NCI-H128 (cell line): ENCODE measurements around the gene SOS2.
A peak's percentile ranks its signal among the peaks of the same experiment; 100 is the strongest.

Source experiments
- DNase-seq: peaks from one replicate; lab custom pipeline; 2025; ENCODE audit not compliant: unreplicated experiment; lab: John Stamatoyannopoulos, UW

SOS2 gene

DNA sequence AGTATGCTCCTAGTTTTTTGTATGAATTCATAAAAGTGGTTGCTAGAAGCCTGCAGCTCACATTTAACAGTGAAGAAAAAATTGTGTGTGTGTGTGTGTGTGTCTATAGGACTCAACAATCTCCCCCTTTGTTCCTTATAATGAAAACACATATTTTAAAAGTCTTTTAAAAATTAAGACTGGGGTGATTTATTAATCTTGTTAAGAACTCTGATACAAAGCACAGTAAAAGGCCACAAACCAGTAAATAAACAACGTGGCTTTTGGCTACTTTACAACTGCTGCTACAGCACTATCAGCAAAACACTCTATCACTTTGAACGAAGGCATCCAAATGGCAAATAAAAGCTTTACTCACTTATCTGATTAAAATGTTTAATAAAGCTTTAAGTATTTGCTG is 114.4 kb downstream of the SOS2 start:
- no peak for DNase-seq

DNA sequence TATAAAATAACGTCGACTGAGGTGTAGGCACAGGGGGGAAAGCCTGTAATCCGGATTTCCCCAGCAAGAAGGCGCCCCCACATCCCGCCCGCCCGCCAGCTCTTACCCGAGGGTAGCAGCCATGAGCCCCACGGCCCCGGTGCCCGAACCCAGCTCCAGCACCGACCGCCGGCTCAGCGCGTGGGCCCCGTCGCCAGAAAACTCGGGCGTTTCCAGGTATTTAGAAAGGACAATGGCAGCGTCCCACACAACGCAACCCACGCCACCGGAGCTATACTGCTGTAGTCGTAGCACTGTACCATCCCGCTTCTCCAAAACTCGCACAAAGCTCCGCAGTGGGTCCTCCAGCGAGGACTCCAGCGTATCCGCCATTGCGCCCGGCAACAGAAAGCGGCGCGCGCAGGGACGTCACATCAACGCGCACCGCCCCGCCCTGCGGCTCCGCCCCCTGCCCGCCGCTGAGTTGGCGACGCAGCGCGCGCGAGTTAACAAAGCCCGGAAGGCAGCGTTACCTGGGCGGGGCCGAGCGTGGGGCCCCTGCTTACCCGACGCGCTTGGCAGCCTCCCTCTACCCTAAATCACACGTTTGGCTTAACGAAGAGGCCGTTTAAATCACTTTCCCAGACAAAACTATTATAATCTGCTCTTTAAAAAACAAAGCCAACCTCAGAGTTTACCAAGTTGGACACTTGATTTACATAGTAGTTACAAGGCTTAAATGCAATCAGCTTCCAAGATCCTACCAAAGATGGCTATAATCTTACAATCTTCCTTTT is 115.0 kb downstream of the SOS2 start, which contains the start of gene VCPKMT:
VCPKMT (minus strand) TSS at position 392 of the 776 bp plus-strand sequence; CDS start at position 372, 20 bp downstream.
- DNase-seq: peak; percentile 91

DNA sequence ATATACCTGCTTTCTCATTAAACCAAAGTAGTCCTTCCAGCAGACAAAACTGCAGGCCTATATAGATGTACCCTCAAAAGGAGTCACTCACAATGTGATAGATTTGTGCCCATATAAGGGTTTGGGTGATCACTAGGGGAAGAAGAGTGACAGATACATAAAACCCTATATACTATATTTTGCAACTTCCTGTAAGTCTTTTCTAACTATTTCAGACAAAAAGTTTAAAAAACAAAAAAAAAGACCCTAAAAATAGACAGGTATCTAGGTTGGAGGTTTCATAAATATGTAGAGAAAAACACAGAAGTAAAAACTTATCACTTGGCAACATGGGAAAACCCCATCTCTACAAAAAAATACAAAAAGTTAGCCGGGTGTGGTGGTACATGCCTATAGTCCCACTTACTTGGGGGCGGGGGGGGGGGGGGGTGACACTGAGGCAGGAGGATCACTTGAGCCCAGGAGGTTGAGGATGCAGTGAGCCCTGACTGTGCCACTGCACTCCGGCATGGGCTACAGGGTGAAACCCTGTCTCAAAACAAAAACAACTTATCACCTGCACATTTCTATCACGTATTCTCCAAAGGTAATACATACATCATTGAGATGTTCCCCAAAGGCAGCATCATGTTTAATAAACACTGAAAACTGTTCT is 117.9 kb downstream of the SOS2 start:
- DNase-seq: no peak

DNA sequence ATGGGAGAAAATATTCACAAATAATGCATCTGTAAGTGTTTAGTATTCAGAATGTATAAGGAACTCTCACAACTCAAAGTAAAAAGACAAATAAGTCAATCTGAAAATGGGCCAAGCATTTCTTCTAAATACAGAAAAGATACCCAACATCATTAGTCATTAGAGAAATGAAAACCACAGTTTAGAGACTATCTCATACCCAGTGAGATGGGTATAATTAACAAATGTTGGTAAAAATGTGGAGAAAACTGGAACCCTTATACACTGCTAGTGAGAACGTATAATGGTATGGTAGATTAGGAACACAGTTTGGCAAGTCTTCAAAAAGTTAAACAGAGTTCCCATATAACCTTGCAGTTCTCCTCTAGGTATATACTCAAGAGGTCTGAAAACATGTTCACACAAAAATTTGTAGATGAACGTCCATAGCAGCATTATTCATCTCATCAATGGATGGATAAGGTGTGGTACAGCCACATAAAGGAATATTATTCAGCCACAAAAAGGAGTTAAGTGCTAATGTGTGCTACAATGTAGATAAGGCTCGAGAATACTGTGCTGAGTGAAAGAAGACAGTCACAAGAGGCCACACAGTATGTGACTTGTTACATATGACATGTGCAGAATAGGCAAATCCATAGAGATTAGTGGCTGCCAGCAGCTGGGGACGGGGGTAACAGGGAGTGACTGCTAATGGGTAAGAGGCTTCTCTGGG is 120.9 kb downstream of the SOS2 start:
- no peak for DNase-seq

DNA sequence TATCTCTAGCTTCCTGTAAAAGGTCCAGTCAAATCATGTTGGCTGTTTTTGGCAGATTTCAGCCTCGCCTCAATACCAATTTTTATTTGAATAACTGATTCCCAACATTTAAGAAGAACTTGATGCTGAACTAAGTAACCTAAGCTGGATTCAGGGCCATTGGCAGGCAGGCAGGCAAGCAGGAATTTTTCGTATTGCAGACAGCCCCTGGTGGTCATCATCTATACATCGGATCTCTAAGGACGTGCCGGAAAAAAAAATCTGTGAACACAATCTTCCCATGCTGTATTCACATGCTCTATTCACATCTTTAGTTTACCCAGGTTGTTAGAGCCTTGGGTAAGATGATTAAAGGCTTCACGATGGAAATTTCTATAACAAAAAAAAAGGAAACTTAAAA is 122.0 kb downstream of the SOS2 start:
- DNase-seq: no peak

DNA sequence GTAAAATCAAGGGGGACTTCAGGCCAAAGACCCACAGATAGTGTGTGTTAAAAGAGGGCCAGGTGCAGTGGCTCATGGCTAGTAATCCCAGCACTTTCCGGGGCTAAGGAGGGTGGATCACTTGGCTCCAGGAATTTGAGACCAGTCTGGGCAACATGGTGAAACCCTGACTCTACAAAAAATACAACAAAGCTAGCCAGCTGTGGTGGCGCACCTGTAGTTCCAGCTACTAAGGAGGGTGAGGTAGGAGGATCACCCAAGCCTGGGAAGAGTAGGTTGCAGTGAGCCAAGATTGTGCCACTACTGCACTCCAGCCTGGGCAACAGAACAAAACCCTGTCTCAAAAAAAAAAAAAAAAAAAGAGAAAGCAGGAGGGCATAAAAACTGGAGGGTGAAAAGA is 123.5 kb downstream of the SOS2 start:
- DNase-seq: no peak

DNA sequence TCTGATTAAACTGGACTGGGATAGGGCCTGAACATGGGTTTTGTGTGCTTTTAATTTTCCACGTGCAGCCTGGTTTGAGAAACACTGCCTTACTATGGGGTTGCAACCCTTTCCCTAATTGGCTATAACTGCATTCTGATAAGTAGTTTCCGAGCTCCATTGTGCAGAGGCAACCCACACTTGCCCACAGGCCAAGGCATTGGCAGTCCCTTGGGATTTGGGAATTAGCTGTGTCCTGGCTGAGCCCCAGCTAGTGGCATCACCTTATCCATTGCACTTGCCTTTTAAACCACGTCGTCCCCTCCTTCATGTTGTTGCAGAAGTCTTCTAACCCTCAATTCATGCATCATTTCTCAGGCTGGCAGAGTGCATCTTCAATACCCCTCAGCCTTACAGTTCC is 125.2 kb downstream of the SOS2 start:
- DNase-seq: no peak

DNA sequence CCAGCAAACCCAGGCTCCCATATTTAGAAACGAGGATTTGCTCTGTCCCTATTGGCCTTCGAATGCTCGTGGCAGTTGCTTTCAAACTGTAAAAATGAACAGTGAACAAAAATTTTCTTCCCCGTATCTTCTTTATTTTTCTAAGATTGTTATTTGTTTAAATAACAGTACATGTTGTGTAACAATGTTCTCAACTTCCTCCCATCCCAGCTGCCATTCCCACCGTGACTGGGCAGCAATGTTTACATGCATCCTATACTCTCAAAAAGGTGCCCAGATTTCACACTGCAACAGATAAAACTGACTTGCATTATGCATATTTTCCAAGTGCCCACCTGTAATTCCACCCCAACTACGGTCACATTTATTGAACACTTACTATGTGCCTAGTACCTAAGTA is 127.8 kb downstream of the SOS2 start:
- DNase-seq: no peak

DNA sequence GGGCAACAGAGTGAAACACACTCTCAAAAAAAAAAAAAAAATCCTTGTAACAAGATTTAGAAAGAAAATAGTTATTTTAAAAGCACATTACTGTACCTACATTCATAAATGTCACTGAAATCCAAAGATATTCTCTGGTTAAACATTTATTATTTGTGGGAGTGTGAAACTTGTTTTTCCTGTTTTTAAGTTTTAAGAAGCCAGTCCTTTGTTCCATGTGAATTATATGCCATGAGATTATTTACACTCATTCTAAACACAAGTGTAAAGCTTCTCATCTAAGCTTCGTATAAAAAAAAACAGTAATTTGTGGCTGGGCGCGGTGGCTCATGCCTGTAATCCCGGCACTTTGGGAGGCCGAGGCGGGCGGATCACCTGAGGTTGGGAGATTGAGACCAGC is 130.0 kb downstream of the SOS2 start:
- no peak for DNase-seq

DNA sequence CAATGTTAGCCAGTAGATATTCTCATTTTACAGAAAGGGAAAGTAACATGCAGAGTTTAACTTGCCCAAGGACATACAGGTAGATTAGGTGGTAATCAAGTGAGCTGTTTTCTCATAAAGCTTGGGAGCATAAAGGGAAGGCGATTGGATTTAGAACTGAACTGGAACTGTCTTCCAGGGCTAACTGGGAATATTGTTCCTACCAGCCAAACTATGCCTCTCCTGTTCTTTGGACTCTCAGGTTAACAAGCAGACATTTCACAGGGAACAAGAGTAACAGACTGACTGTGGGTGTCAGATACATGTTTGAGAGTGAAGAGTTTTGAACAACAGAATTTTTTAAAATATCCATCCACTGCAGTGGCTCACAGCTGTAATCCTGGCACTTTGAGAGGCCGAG is 130.6 kb downstream of the SOS2 start:
- no peak for DNase-seq

DNA sequence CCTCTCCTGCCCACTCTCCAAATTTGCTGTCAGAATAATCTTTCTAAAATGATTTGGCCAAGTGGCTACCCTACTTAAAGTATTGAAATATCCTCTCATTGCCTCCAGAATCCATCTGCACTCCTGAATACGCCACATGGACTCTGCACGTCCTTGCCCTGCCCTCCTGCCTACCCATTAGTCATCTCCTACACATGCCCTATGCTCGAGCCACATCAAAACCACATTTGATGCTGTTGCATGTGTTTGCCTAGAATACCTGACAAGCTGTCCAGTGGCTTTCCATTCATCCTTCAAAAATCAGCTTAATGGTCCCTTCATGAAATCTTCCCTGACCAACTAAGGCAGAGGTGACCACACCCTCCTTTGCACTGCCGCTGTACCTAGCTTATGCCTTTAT is 132.0 kb downstream of the SOS2 start:
- DNase-seq: no peak

DNA sequence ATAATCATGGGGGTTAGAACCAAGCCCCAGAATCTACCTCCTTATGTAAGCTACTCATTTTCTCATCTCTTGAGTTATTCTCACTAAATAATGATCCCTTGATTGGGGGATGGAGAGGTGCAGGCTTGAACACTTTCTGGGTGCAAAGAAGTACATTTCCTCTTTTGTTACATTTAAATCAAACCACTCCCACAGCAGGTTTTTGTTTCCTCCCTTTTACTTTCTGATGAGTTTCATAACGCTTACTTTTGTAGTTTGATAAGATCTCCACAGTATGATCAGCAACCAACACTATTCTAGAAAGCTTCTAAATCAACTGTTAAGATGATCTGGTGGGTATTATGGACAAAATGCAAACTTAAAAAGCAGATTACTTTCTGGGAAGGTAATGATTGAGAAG is 135.5 kb downstream of the SOS2 start:
- no peak for DNase-seq

DNA sequence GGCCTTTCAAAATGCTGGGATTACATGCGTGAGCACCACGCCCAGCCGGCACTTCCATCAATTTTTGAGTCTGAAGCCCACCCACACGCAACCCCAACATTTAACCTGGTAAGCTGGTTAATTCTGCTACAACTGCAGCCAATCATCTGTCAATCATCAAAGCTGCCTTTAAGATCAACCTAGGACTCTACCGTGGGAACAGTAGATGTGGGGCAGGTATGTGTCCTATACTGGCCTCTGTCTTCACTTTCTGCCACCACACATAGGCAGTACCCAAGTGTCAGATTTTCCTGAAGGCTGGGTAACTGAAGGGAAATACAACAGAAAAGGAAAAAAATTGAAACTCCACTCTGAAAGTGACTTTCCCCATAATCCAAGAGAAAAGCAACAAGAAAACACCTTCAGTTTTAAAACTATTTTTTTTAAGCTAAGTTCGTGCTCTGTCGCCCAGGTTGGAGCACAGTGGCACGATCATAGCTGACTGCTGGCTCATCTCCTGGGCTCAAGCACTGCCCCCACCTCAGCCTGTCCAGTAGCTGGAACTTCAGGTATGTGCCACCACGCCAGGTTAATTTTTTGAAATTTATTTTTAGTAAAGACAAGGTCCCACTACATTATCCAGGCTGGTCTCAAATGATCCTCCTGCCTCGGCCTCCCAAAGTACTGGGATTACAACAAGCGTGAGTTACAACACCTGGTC is 137.2 kb downstream of the SOS2 start:
- no peak for DNase-seq

DNA sequence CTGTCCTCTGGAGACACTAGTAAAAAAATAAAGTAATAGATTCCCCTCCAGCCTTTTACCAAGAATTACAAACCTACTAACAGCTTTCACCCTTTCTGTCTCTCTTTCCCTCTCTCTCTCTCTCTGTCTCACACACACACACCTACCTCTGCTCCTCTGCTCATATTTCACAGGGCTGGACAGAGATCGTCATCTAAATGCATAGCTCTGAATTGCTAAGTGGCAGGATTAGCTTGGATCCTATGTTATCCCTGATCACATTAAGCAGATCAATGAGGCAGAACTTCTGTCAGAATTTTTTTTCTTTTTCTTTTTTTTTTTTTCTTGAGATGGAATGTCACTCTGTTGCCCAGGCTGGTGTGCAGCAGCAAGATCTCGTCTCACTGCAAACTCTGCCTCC is 137.9 kb downstream of the SOS2 start:
- DNase-seq: no peak

DNA sequence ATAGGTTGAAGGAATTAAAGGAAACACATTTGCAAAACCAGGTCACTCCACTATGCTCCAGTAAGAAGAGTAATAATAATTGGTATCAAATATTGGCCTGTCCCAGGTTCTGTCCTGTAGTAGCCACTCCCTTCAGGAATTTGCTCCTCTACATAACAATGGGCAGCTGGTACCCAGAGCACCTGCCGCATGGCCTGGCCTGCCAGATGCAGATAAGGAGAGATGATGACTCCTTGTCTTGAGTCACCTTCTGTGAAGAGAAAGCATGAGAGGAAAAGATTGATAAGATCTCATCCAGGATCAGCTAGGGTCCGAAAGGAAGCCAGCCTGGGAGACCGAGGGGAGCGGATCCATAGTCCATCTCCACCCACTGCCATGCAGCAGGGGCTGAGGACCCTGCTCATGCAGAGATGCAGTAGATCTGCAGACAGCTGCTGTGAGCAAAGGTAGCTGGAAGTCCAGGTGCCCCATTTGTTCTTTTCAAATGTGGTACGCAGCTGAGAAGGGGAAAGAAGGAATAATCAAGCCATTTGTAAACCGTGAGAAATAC is 139.3 kb downstream of the SOS2 start:
- no peak for DNase-seq

DNA sequence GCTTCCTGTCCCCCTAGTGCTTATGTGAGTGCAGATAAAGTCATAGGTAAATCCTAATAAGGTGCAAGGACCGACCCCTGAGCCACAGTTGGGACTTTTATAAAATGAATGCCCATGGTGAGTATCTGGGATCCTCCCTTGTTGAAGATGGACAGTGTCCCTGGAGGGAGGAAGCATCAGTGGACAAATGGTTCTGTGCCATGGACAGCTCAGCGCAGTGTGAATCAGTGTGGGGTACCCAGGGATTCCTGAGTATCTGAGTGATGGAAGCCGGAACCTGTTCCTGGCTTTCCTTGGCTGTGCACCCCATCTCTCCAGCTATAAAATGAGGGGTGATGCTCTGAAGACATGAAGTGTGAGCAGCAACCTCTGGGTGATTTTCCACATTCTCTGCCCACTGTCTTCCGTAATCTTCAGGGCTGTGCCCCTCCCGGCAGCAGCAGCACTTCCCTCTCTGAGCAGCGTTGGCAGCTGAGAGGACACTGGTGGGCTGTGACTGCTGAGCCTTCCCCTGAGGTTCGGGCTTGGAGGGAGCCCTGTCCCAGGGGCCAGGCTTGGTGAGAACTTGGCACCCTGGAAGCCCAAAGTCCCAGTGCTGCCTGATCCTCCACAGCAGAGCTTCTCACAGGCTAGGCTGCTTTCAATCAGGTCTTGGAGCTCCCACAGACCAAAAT is 140.0 kb downstream of the SOS2 start:
- DNase-seq: no peak

DNA sequence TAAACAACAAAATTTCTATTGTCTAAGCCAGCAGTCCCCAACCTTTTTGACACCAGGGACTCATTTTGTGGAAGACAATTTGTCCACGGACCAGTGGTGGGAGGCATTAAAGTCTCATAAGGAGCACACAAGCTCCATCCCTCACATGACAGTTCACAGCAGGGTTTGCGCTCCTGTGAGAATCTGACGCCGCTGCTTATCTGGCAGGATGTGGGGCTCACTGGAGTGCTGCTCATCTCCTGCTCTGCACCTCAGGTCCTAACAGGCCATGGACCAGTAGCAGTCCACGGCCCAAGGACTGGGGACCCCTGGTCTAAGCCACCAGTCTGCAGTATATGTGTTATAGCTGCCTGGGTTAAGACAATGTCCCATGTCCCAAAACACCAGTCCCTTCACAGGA is 142.2 kb downstream of the SOS2 start:
- DNase-seq: no peak

DNA sequence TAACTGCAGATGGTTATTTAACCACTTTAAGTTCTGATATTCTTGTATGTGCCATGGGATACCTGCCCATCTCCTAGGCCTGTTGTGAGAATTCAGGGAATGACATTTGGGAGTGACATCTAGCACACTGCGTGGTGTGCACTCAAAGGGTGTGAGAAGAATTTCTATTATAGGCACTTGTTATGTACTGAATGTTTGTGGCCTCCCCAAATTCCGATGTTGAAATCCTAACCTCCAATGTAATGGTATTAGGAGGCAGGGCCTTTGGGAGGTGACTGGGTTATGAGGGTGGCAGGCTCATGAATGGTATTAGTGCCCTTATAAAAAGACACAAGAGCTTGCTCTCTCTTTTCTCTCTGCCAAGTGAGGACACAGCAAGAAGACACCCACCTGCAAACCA is 142.6 kb downstream of the SOS2 start:
- no peak for DNase-seq

DNA sequence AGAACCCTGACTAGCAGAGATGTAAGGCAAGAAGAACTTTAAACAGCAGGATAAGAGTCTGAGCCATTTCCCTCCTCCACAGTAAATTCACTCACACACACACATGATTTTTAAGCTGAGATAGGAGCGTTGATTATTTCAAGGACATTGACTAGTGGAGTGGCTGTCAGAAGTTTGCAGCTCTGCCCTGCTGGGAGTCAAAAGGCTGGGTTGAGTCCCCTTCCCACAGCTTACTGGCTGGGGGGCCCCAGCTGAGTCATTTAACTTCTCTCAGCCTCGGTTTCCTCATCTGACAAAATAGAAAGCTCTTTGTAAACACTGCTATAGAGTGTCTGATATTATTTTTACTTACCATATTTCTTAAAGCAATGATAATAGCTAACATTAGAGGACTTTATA is 143.3 kb downstream of the SOS2 start:
- no peak for DNase-seq

DNA sequence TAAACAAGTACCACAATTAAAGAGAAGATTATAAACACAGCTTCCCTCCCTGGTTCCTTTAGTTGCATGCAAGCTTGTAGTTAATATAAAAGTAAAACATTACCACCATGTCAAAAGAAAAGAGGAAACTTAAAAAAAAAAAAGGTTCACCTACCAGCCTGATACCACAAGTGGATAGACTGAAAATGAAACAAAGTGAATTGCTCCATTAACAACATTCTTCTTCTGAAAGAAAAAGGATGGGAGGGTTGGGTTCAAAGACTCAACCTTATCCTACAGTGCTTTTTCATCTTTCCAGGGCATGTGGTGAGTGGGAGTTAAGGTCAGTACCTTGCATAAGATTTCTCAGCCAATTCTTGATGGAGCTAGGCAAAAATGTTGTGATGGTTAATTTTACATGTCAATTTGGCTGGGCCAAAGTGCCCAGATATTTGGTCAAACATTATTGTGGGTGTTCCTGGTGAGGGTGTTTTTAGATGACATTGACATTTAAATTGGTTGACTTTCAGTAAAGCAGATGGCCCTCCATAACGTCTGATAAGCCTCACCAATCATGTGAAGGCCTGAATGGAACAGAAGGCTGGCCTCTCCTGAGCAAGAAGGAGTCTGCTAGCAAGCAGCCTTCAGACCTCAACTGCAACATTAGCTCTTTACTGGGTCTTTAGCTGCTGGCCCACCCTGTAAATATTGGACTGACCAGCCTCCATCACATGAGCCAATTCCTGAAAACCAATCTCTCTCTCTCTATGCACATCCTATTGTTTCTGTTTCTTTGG is 143.8 kb downstream of the SOS2 start:
- DNase-seq: no peak
